Measurements from ENCODE around the gene SYNGR2.
A peak's percentile ranks its signal among the peaks of the same experiment; 100 is the strongest.

SYNGR2 gene

DNA sequence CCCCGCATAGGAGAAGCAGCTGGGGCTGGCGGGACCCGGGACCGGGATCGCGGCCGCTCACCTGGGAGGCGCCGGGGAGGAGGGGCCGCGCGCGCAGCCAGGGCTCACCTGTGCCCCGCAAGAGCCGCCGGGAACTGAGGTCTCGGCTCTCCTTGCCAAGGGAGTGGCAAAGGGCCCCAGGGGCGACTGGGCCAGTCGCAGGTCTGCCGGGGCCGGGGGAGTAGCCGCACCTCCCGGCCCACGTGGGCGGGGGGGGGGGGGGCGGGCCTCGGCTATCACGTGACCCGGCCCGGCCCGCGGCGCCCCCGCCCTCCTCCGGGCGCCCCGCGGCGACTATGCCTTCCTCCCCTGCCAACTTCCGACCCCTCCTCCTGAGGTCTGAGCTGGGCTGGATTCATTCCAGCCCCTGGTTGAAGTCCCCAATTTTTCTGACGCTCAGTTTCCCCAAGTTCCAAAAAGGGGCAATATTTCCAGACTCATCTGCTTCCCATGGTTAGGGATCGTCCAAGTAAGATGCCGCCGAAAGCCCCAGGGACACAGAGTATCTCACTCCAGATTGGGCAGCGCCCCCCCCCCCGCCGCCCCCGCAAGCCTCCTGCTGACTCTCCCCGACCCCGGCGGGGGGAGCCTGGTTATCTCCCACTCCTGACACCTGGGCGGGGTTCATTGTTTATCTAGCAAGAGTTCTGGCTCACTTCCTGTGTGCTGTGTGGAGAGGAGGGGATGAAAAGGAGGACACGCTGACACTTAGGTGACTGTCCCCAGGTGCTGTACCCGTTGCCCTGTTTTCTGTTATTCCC lies 39.6 kb upstream of the SYNGR2 start, which contains the start of gene TMC6 (continued):
- TF ChIP-seq, protein P1, sequence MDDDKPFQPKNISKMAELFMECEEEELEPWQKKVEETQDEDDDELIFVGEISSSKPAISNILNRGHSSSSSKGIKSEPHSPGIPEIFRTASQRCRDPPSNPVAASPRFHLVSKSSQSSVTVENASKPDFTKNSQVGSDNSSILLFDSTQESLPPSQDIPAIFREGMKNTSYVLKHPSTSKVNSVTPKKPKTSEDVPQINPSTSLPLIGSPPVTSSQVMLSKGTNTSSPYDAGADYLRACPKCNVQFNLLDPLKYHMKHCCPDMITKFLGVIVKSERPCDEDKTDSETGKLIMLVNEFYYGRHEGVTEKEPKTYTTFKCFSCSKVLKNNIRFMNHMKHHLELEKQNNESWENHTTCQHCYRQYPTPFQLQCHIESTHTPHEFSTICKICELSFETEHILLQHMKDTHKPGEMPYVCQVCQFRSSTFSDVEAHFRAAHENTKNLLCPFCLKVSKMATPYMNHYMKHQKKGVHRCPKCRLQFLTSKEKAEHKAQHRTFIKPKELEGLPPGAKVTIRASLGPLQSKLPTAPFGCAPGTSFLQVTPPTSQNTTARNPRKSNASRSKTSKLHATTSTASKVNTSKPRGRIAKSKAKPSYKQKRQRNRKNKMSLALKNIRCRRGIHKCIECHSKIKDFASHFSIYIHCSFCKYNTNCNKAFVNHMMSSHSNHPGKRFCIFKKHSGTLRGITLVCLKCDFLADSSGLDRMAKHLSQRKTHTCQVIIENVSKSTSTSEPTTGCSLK (tag by site-specific recombination; IDR thresholded peaks at IDR 0.05) = no peak
- TF ChIP-seq ZNF362 (tag by site-specific recombination; IDR thresholded peaks at IDR 0.05) (no peak), ZNF645 (tag by site-specific recombination; IDR thresholded peaks at IDR 0.05) (no peak), ZNF112 (tag by site-specific recombination; IDR thresholded peaks at IDR 0.05) (no peak), ZNF350 (tag by site-specific recombination; IDR thresholded peaks at IDR 0.05) (no peak), ZNF174 (tag by site-specific recombination; IDR thresholded peaks at IDR 0.05) (no peak), ZBTB8A (tag by site-specific recombination; IDR thresholded peaks at IDR 0.05) (no peak), KLF7 (tag by site-specific recombination; IDR thresholded peaks at IDR 0.05; ENCODE audit: borderline replicate concordance) (0 out of 2 replicates have a peak, but pooled peaks have one; percentile 19), ZNF175 (tag by site-specific recombination; IDR thresholded peaks at IDR 0.05) (no peak), ZNF670 (tag by site-specific recombination; IDR thresholded peaks at IDR 0.05; ENCODE audit: low read depth) (no peak), ZNF148 (tag by site-specific recombination; IDR thresholded peaks at IDR 0.05; ENCODE audit: borderline replicate concordance) (no peak), ZNF629 (tag by site-specific recombination; IDR thresholded peaks at IDR 0.05) (no peak), ZNF791 (tag by site-specific recombination; IDR thresholded peaks at IDR 0.05) (no peak), KLF1 (tag by site-specific recombination; IDR thresholded peaks at IDR 0.05) (no peak), ZNF768 (tag by site-specific recombination; IDR thresholded peaks at IDR 0.05) (no peak), ZBTB7A (tag by site-specific recombination; IDR thresholded peaks at IDR 0.05; ENCODE audit: low read depth) (no peak; the same call in 1 of the 2 replicates), ZNF302 (tag by site-specific recombination; IDR thresholded peaks at IDR 0.05; ENCODE audit: low read depth) (no peak), KLF9 (tag by site-specific recombination; IDR thresholded peaks at IDR 0.05; ENCODE audit: low read depth) (peak; percentile 34; the same call in 1 of the 2 replicates), ZNF792 (tag by site-specific recombination; IDR thresholded peaks at IDR 0.05) (no peak), ZIC2 (tag by site-specific recombination; IDR thresholded peaks at IDR 0.05) (peak; percentile 49), ZBTB48 (tag by site-specific recombination; IDR thresholded peaks at IDR 0.05) (peak; percentile 93), KLF10 (tag by site-specific recombination; IDR thresholded peaks at IDR 0.05) (0 out of 2 replicates have a peak, but pooled peaks have one; percentile 68), ZNF544 (tag by site-specific recombination; IDR thresholded peaks at IDR 0.05) (no peak), ZNF416 (tag by site-specific recombination; IDR thresholded peaks at IDR 0.05) (no peak), ZNF654 (tag by site-specific recombination; IDR thresholded peaks at IDR 0.05; ENCODE audit: low read depth) (no peak), YY2 (tag by site-specific recombination; IDR thresholded peaks at IDR 0.05) (no peak), SETDB1 (IDR thresholded peaks at IDR 0.05; ENCODE audit: insufficient read length, low read length) (no peak), RBAK (tag by site-specific recombination; IDR thresholded peaks at IDR 0.05) (no peak), ZXDB (tag by site-specific recombination; IDR thresholded peaks at IDR 0.05) (no peak), ZNF473 (tag by site-specific recombination; IDR thresholded peaks at IDR 0.05) (no peak), PRDM4 (tag by site-specific recombination; IDR thresholded peaks at IDR 0.05) (no peak)

Data from HEK293 (cell line).